Esophagus squamous epithelium (tissue), 4 donors: ENCODE results near the gene ALDH9A1.

Experiments
- CTCF ChIP-seq, 6 experiments: fragments of 450-650 bp in 4 of 6; fragments of 200-600 bp in 2 of 6; sonication (generic) in 2 of 6; IDR thresholded peaks; one replicate each; pipeline ENCODE4 v1.5.1; 2016 to 2019; ENCODE audit warnings: antibody characterized with exemption in 6 of 6, mild to moderate bottlenecking in 4 of 6, moderate library complexity in 4 of 6
- POLR2A ChIP-seq, 4 donors: fragments of 450-650 bp; IDR thresholded peaks; one replicate each; pipeline ENCODE4 v1.6.1; 2017; ENCODE audit warnings: antibody characterized with exemption in 4 of 4, mild to moderate bottlenecking in 4 of 4, moderate library complexity in 3 of 4

GRCh38 chr1:165645654-165646366 lies 52.6 kb downstream of the ALDH9A1 start:
- TF ChIP-seq CTCF (IDR thresholded peaks at IDR 0.05): no peak
- no peak for TF ChIP-seq POLR2A (IDR thresholded peaks at IDR 0.05)
